ENCODE measurements around the gene TENT5C. TPM values are rescaled to one million over a fixed set of nuclear protein-coding genes. Genes with fewer than 3 reads are reported as not detected.
A peak's percentile ranks its signal among the peaks of the same experiment; 100 is the strongest.

TENT5C gene
- total and polyA plus RNA-seq, 9 of the 15 experiments (the other 6 are each of a cell fraction or from before 2014, with no cell fraction given) = 1.8 to 7.7 (median 4.0) TPM

- ATAC-seq = peak; percentile 55
- intact Hi-C loops (cut with micrococcal nuclease) = loop anchor here (5.0 kb wide), 1 partner anchor 74 kb away; no protein-coding TSS in a partner anchor
- H3K9ac ChIP-seq (ENCODE audit: insufficient read depth in 1 of 2, low read depth in 2 of 2, low read length in 2 of 2) = peak overlapping the region in 1 of 2 experiments; percentile 16; a peak in 1 of 4 replicates
- H3K79me2 ChIP-seq (ENCODE audit: control insufficient read depth, insufficient read depth, low read length) = peaks cover 83% of the 10 kb centered on the region
- H3K9me1 ChIP-seq (ENCODE audit: control insufficient read depth, insufficient read depth, low read length) = peaks cover 3% of the 10 kb centered on the region
- peak overlapping the region; percentile 77 for H3K4me2 ChIP-seq (ENCODE audit: insufficient read depth, low read length)
- in situ Hi-C loops (cut with MboI) = no loop called here
- WGBS (ENCODE audit: insufficient coverage, low coverage, missing lambda C conversion rate) = 10% methylated on average over 5 of the region's 5 CpGs
- no peak overlapping the region for H2AFZ ChIP-seq (ENCODE audit: low read depth, low read length)
- H3K4me3 ChIP-seq = no peak overlapping the region
- peak; percentile 49 to 93 (median 65) for DNase-seq (ENCODE audit: extremely low read depth in 1 of 4, low spot score in 3 of 4)
- peaks cover 12% of the 10 kb centered on the region for H4K20me1 ChIP-seq (replicated peaks; ENCODE audit: control insufficient read depth, insufficient read depth, low read length)
- peak; percentile 95 for FAIRE-seq
- no peaks in the 10 kb centered on the region for H3K9me3 ChIP-seq (replicated peaks; ENCODE audit: control insufficient read depth, insufficient read depth, low read depth, low read length)
- no peaks in the 10 kb centered on the region; the same call in 1 of the 3 replicates for H3K36me3 ChIP-seq (ENCODE audit: control insufficient read depth, insufficient read depth, low read length)
- H3K27ac ChIP-seq (ENCODE audit: extremely low read depth, low read depth, low read length) = peak overlapping the region; percentile 63
- ChIA-PET CTCF (ENCODE audit: low intra/inter-chr PET ratio) (no interaction called here), POLR2A (interaction anchor here (0.5 to 14.3 kb wide), 8 partner anchors 16 to 313 kb away, joined by 3 to 383 read pairs (median 4); no protein-coding TSS in a partner anchor)
- BruUV-seq (replicated peaks) = no TSS peak
- H3K4me1 ChIP-seq (replicated peaks in 1 of 2; ENCODE audit: control insufficient read depth in 2 of 2, insufficient read depth in 2 of 2, low read length in 2 of 2) = peaks cover 62 to 84% of the 10 kb centered on the region in 2 experiments
- H3K27me3 ChIP-seq (ENCODE audit: control insufficient read depth in 2 of 2, insufficient read depth in 2 of 2, low read length in 2 of 2) = no peaks in the 10 kb centered on the region
- peak; percentile 36; the same call in 1 of the 2 replicates for TF ChIP-seq GATAD2B (IDR thresholded peaks at IDR 0.05; ENCODE audit: borderline replicate concordance)
- TF ChIP-seq MLX (CRISPR knock-in tag; conservative IDR thresholded peaks at IDR 0.05) = no peak
- peak; percentile 86 for TF ChIP-seq EP300 (IDR thresholded peaks at IDR 0.05; ENCODE audit: low read length)
- peak; percentile 89 for TF ChIP-seq SMARCA4 (IDR thresholded peaks at IDR 0.05)
- no peak for TF ChIP-seq ESRRB (CRISPR knock-in tag; IDR thresholded peaks at IDR 0.05; ENCODE audit: borderline replicate concordance)
- peak; percentile 93 for TF ChIP-seq TEAD4 (IDR thresholded peaks at IDR 0.05; ENCODE audit: low read length)
- TF ChIP-seq TEAD4 (CRISPR knock-in tag; IDR thresholded peaks at IDR 0.05; ENCODE audit: borderline replicate concordance) = no peak
- TF ChIP-seq TBP (optimal IDR thresholded peaks at IDR 0.05; ENCODE audit: low read depth, low read length) = peak; percentile 18
- TF ChIP-seq STAT5A (IDR thresholded peaks at IDR 0.05; ENCODE audit: borderline replicate concordance, low read length) = peak; percentile 83; the same call in 1 of the 2 replicates
- 0 out of 2 replicates have a peak, but pooled peaks have one; percentile 44 for TF ChIP-seq ETS1 (conservative IDR thresholded peaks at IDR 0.05; ENCODE audit: control insufficient read depth, low read depth, low read length)
- TF ChIP-seq FOSL1 (tag; conservative IDR thresholded peaks at IDR 0.05) = peak; percentile 77
- 0 out of 2 replicates have a peak, but pooled peaks have one; percentile 31 for TF ChIP-seq BCOR (IDR thresholded peaks at IDR 0.05)
- no peak for TF ChIP-seq EWSR1 (IDR thresholded peaks at IDR 0.05; ENCODE audit: borderline replicate concordance, low read depth, partially characterized antibody)
- no peak for TF ChIP-seq ZNF224 (CRISPR knock-in tag; IDR thresholded peaks at IDR 0.05)
- TF ChIP-seq ZBTB11 (CRISPR knock-in tag; IDR thresholded peaks at IDR 0.05) = peak in 1 of 3 experiments; percentile 27; a peak in 1 of 6 replicates
- TF ChIP-seq HES1 (IDR thresholded peaks at IDR 0.05; ENCODE audit: low read depth) = no peak
- peak; percentile 37 to 55; a peak in 1 of 4 replicates for TF ChIP-seq KDM1A (IDR thresholded peaks at IDR 0.05)
Observed at GRCh38 chr1:117611121-117611601, 5.3 kb downstream of the TENT5C start.

Measured in K562 (cell line).